HEK293 (cell line): ENCODE results near the gene GMCL1.

Source experiments
- CTCF ChIP-seq: fragments of 450-650 bp; formaldehyde crosslinking; IDR thresholded peaks from 2 replicates; pipeline ENCODE4 v1.5.1; 2016; ENCODE audit warnings: missing biosample characterization, missing genetic modification characterization
- TRIM28 ChIP-seq: IDR thresholded peaks from 2 replicates; pipeline ENCODE4 v1.6.1; 2011; ENCODE audit warnings: low read length, control low read depth, borderline replicate concordance
- ZBTB6 ChIP-seq: fragments of 450-650 bp; formaldehyde crosslinking; IDR thresholded peaks from 2 replicates; pipeline ENCODE4 v1.5.1; 2017; ENCODE audit warnings: missing biosample characterization, missing genetic modification characterization
- ZNF10 ChIP-seq: fragments of 450-650 bp; formaldehyde crosslinking; IDR thresholded peaks from 2 replicates; pipeline ENCODE4 v1.5.1; 2017; ENCODE audit warnings: missing biosample characterization, missing genetic modification characterization
- ZNF121 ChIP-seq: fragments of 450-650 bp; formaldehyde crosslinking; IDR thresholded peaks from 2 replicates; pipeline ENCODE4 v1.5.1; 2016; ENCODE audit warnings: missing biosample characterization, missing genetic modification characterization
- ZNF239 ChIP-seq: fragments of 450-650 bp; formaldehyde crosslinking; IDR thresholded peaks from 2 replicates; pipeline ENCODE4 v1.5.1; 2016; ENCODE audit warnings: missing biosample characterization, missing genetic modification characterization
- ZNF24 ChIP-seq: fragments of 450-650 bp; formaldehyde crosslinking; IDR thresholded peaks from 2 replicates; pipeline ENCODE4 v1.5.1; 2016; ENCODE audit warnings: missing biosample characterization, missing genetic modification characterization
- ZNF311 ChIP-seq: fragments of 450-650 bp; formaldehyde crosslinking; IDR thresholded peaks from 2 replicates; pipeline ENCODE4 v1.5.1; 2017; ENCODE audit warnings: missing biosample characterization, missing genetic modification characterization, borderline replicate concordance
- ZNF391 ChIP-seq: fragments of 450-650 bp; formaldehyde crosslinking; IDR thresholded peaks from 2 replicates; pipeline ENCODE4 v1.5.1; 2016; ENCODE audit warnings: low read depth, missing biosample characterization, missing genetic modification characterization, borderline replicate concordance
- ZNF549 ChIP-seq: fragments of 450-650 bp; IDR thresholded peaks from 2 replicates; pipeline ENCODE4 v1.5.1; 2018; ENCODE audit warnings: missing biosample characterization, missing genetic modification characterization, mild to moderate bottlenecking, inconsistent platforms, moderate library complexity
- ZNF707 ChIP-seq: fragments of 450-650 bp; formaldehyde crosslinking; IDR thresholded peaks from 2 replicates; pipeline ENCODE4 v1.5.1; 2016; ENCODE audit warnings: missing biosample characterization, missing genetic modification characterization
- ZNF791 ChIP-seq: fragments of 450-650 bp; formaldehyde crosslinking; IDR thresholded peaks from 2 replicates; pipeline ENCODE4 v1.5.1; 2016; ENCODE audit warnings: missing biosample characterization, missing genetic modification characterization
- ZNF837 ChIP-seq: fragments of 450-650 bp; formaldehyde crosslinking; IDR thresholded peaks from 2 replicates; pipeline ENCODE4 v1.5.1; 2016; ENCODE audit warnings: missing biosample characterization, missing genetic modification characterization

GRCh38 chr2:69888451-69888850 is 59.0 kb downstream of the GMCL1 start:
- TF ChIP-seq CTCF (tag by site-specific recombination) (no peak), ZNF391 (tag by site-specific recombination) (no peak), ZNF10 (no peak), ZNF549 (tag by site-specific recombination) (no peak), ZNF24 (no peak), TRIM28 (no peak), ZNF311 (no peak), ZNF791 (tag by site-specific recombination) (no peak), ZNF121 (tag by site-specific recombination) (no peak), ZNF837 (tag by site-specific recombination) (no peak), ZBTB6 (tag by site-specific recombination) (no peak), ZNF239 (tag by site-specific recombination) (no peak), ZNF707 (tag by site-specific recombination) (no peak)
